Measurements from ENCODE around the gene FGFR2. TPM values are rescaled to one million over a fixed set of nuclear protein-coding genes. Genes with fewer than 3 reads are reported as not detected.

The FGFR2 gene
- total RNA-seq, 1 experiment from 2014 or later = 19.7 TPM

DNA sequence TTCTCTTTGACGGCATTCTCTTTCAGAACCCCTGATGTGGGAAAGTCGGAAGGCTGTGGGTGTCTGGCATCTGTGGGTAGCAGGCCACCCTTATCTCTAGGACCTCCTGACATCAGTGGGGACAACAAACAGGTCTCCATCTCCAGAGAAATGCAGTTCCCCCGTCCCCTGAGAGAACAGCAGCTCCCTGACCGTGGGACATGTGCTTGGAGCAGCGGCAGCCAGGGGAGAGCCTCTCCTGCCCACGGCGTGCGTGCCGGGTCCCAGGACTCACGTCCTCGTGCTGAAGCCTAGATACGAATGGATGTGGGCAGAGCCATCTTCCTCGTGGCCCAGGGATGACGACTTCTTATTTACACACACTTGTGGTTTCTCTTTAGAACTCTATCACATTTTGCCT is 133.0 kb downstream of the FGFR2 start:
- ChIA-PET RAD21 (ENCODE audit: low non-redundant PET in 1 of 2, low total read pairs in 2 of 2, uncharacterized antibody in 2 of 2, unreplicated experiment in 2 of 2) (no interaction called here), CTCF (no interaction called here), POLR2A (no interaction called here)
- ATAC-seq (no peak), DNase-seq (ENCODE audit: low read depth, low spot score) (no peak)
- Histone ChIP-seq H3K4me2 (ENCODE audit: low read length) (no peak overlapping the region), H3K79me2 (ENCODE audit: insufficient read depth, low read length) (no peaks in the 10 kb centered on the region), H3K9me3 (ENCODE audit: control insufficient read depth in 1 of 2, insufficient read depth in 1 of 2, low read depth in 1 of 2, low read length in 2 of 2) (no peaks in the 10 kb centered on the region), H3K27me3 (ENCODE audit: insufficient read depth, low read length) (peaks cover 8% of the 10 kb centered on the region; the same call in 1 of the 2 replicates), H4K20me1 (ENCODE audit: insufficient read depth) (no peaks in the 10 kb centered on the region), H3K9ac (ENCODE audit: low read length) (no peak overlapping the region), H3K36me3 (ENCODE audit: control insufficient read depth in 1 of 2, insufficient read depth in 2 of 2, low read length in 2 of 2) (no peaks in the 10 kb centered on the region), H3K9me2 (ENCODE audit: insufficient read depth) (no peaks in the 10 kb centered on the region), H3K4me3 (replicated peaks in 1 of 2; ENCODE audit: low read depth in 1 of 2, low read length in 2 of 2) (no peak overlapping the region), H2AFZ (ENCODE audit: low read depth, low read length, poor library complexity, severe bottlenecking) (no peak overlapping the region), H3K4me1 (ENCODE audit: control insufficient read depth in 1 of 2, insufficient read depth in 2 of 2, low read length in 2 of 2) (peaks cover 3 to 9% of the 10 kb centered on the region in 2 experiments), H3K27ac (ENCODE audit: low read depth, low read length) (no peak overlapping the region)
- intact Hi-C loops (cut with micrococcal nuclease) = no loop called here
- BruUV-seq (replicated peaks) = no TSS peak
- TF ChIP-seq JUND (IDR thresholded peaks at IDR 0.05) (no peak), SP1 (IDR thresholded peaks at IDR 0.05; ENCODE audit: low read depth) (no peak), FOSL1 (IDR thresholded peaks at IDR 0.05; ENCODE audit: low read depth) (no peak), RAD21 (IDR thresholded peaks at IDR 0.05; ENCODE audit: low read depth) (no peak), ELF1 (IDR thresholded peaks at IDR 0.05; ENCODE audit: borderline replicate concordance, low read depth) (no peak), YY1 (IDR thresholded peaks at IDR 0.05; ENCODE audit: extremely low read depth, insufficient replicate concordance, low read depth, low read length) (no peak), ZNF274 (IDR thresholded peaks at IDR 0.05; ENCODE audit: low read depth, low read length) (no peak), EZH2 (IDR thresholded peaks at IDR 0.05) (no peak), SIN3A (IDR thresholded peaks at IDR 0.05; ENCODE audit: low read depth) (no peak), EZH2phosphoT487 (IDR thresholded peaks at IDR 0.05; ENCODE audit: borderline replicate concordance) (no peak), TCF7L2 (IDR thresholded peaks at IDR 0.05; ENCODE audit: borderline replicate concordance, extremely low read depth, insufficient read depth, insufficient read length) (no peak), SRF (IDR thresholded peaks at IDR 0.05; ENCODE audit: low read depth) (no peak), POLR2A (IDR thresholded peaks at IDR 0.05; ENCODE audit: borderline replicate concordance, extremely low read depth, insufficient read depth, insufficient read length) (no peak), CEBPB (IDR thresholded peaks at IDR 0.05; ENCODE audit: low read depth) (no peak)
- TF ChIP-seq, protein P1, sequence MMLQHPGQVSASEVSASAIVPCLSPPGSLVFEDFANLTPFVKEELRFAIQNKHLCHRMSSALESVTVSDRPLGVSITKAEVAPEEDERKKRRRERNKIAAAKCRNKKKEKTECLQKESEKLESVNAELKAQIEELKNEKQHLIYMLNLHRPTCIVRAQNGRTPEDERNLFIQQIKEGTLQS (IDR thresholded peaks at IDR 0.05) = no peak
- TF ChIP-seq, protein P2, sequence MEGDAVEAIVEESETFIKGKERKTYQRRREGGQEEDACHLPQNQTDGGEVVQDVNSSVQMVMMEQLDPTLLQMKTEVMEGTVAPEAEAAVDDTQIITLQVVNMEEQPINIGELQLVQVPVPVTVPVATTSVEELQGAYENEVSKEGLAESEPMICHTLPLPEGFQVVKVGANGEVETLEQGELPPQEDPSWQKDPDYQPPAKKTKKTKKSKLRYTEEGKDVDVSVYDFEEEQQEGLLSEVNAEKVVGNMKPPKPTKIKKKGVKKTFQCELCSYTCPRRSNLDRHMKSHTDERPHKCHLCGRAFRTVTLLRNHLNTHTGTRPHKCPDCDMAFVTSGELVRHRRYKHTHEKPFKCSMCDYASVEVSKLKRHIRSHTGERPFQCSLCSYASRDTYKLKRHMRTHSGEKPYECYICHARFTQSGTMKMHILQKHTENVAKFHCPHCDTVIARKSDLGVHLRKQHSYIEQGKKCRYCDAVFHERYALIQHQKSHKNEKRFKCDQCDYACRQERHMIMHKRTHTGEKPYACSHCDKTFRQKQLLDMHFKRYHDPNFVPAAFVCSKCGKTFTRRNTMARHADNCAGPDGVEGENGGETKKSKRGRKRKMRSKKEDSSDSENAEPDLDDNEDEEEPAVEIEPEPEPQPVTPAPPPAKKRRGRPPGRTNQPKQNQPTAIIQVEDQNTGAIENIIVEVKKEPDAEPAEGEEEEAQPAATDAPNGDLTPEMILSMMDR (IDR thresholded peaks at IDR 0.05 in 2 of 3, conservative IDR thresholded peaks at IDR 0.05 in 1 of 3; ENCODE audit: borderline replicate concordance in 1 of 3, insufficient read depth in 1 of 3, low read depth in 2 of 3, low read length in 2 of 3) = no peak
- TF ChIP-seq, protein P3, sequence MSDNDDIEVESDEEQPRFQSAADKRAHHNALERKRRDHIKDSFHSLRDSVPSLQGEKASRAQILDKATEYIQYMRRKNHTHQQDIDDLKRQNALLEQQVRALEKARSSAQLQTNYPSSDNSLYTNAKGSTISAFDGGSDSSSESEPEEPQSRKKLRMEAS (IDR thresholded peaks at IDR 0.05) = no peak
